ENCODE measurements around the gene CD19.
A peak's percentile ranks its signal among the peaks of the same experiment; 100 is the strongest.

The CD19 gene

DNA sequence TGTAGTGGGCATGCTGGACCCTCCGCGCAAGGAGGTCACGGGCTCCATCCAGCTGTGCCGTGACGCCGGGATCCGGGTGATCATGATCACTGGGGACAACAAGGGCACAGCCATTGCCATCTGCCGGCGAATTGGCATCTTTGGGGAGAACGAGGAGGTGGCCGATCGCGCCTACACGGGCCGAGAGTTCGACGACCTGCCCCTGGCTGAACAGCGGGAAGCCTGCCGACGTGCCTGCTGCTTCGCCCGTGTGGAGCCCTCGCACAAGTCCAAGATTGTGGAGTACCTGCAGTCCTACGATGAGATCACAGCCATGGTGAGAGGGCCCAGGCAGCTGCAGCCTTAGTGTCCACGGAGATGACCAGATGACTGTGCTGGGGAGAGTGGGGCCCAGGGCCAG, 31.2 kb upstream of the CD19 start:
- H3K9ac ChIP-seq (ENCODE audit: insufficient read length, low read depth) = no peak overlapping the region
- TF ChIP-seq ZNF274 (IDR thresholded peaks at IDR 0.05; ENCODE audit: low read depth, low read length) (no peak), YY1 (IDR thresholded peaks at IDR 0.05; ENCODE audit: insufficient read depth, insufficient read length) (no peak), SUZ12 (IDR thresholded peaks at IDR 0.05; ENCODE audit: extremely low read depth, insufficient read depth, insufficient read length) (no peak)
- DNase-seq (ENCODE audit: low read depth, low spot score) = no peak
- H3K27me3 ChIP-seq (ENCODE audit: insufficient read depth, insufficient read length) = no peaks in the 10 kb centered on the region
- no peak overlapping the region for H3K4me3 ChIP-seq (ENCODE audit: insufficient read length, low read depth)
- H3K9me3 ChIP-seq (ENCODE audit: insufficient read depth, low read length) = no peaks in the 10 kb centered on the region
- H3K4me1 ChIP-seq (ENCODE audit: insufficient read depth, insufficient read length) = peaks cover 14% of the 10 kb centered on the region
- H3K36me3 ChIP-seq (ENCODE audit: insufficient read depth, insufficient read length, low read length) = peaks cover 29% of the 10 kb centered on the region

DNA sequence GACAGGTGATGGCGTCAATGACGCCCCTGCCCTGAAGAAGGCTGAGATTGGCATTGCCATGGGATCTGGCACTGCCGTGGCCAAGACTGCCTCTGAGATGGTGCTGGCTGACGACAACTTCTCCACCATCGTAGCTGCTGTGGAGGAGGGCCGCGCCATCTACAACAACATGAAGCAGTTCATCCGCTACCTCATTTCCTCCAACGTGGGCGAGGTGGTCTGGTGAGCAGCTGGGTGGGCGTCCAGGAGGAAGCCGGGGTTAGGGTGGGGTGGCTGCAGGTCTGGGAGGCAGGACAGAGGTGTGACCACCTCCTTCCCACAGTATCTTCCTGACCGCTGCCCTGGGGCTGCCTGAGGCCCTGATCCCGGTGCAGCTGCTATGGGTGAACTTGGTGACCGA, 29.9 kb upstream of the CD19 start:
- no peaks in the 10 kb centered on the region for H3K27me3 ChIP-seq (ENCODE audit: insufficient read depth, insufficient read length)
- TF ChIP-seq YY1 (IDR thresholded peaks at IDR 0.05; ENCODE audit: insufficient read depth, insufficient read length) = no peak
- TF ChIP-seq ZNF274 (IDR thresholded peaks at IDR 0.05; ENCODE audit: low read depth, low read length) = no peak
- no peak for TF ChIP-seq SUZ12 (IDR thresholded peaks at IDR 0.05; ENCODE audit: extremely low read depth, insufficient read depth, insufficient read length)
- no peak overlapping the region for H3K9ac ChIP-seq (ENCODE audit: insufficient read length, low read depth)
- peaks cover 33% of the 10 kb centered on the region for H3K36me3 ChIP-seq (ENCODE audit: insufficient read depth, insufficient read length, low read length)
- H3K4me3 ChIP-seq (ENCODE audit: insufficient read length, low read depth) = no peak overlapping the region
- no peaks in the 10 kb centered on the region for H3K9me3 ChIP-seq (ENCODE audit: insufficient read depth, low read length)
- peaks cover 15% of the 10 kb centered on the region for H3K4me1 ChIP-seq (ENCODE audit: insufficient read depth, insufficient read length)
- DNase-seq (ENCODE audit: low read depth, low spot score) = no peak

DNA sequence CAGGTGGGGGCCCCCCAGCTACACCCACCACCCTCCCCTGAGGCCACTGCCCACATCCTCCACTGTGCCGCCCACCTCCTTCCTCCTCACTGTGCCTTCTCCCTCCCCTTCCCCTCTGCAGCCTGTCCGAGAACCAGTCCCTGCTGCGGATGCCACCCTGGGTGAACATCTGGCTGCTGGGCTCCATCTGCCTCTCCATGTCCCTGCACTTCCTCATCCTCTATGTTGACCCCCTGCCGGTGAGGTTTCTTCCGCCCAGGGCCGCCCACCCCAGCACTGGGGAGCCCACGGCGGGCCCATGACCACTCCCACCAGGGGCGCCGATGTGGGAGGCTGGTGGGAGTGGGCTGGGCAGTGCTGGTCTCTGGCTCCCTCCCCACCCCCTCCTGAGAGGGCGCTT, 28.9 kb upstream of the CD19 start:
- DNase-seq (ENCODE audit: low read depth, low spot score) = no peak
- Histone ChIP-seq H3K4me1 (ENCODE audit: insufficient read depth, insufficient read length) (peaks cover 15% of the 10 kb centered on the region), H3K27me3 (ENCODE audit: insufficient read depth, insufficient read length) (no peaks in the 10 kb centered on the region), H3K36me3 (ENCODE audit: insufficient read depth, insufficient read length, low read length) (peaks cover 33% of the 10 kb centered on the region), H3K4me3 (ENCODE audit: insufficient read length, low read depth) (no peak overlapping the region), H3K9ac (ENCODE audit: insufficient read length, low read depth) (no peak overlapping the region), H3K9me3 (ENCODE audit: insufficient read depth, low read length) (no peaks in the 10 kb centered on the region)
- no peak for TF ChIP-seq SUZ12 (IDR thresholded peaks at IDR 0.05; ENCODE audit: extremely low read depth, insufficient read depth, insufficient read length)
- TF ChIP-seq YY1 (IDR thresholded peaks at IDR 0.05; ENCODE audit: insufficient read depth, insufficient read length) = no peak

DNA sequence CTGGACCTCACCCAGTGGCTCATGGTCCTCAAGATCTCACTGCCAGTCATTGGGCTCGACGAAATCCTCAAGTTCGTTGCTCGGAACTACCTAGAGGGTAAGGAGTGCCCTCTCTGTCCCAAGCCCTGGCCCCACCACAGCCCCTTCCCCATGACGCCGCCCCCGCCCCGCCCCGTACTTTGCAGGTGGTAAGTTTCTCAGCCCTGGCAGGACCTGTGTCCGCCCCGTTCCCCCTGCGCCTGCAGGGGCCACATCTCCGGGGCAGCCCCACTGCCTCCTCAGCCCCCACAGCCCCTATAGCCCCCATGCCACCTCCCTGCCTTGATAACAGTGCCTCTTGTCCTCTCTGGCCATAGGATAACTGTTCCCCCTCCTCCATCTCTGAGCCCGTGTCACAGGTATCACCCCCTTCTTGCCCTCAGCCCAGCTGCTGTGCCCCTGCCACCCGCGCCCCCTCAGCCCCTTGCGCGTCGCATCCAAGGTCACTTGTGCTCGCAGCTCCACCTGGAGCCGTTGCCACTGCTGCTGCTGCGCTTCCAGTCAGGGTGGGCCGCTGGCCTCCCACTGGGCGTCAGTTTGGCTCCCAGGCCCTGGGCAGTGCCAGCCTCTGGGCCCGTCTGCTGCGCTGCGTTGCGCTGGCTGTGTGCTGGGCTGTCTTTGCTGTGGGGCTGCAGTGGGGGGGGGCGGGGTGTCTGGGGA, 28.3 kb upstream of the CD19 start:
- no peak for TF ChIP-seq ZNF274 (IDR thresholded peaks at IDR 0.05; ENCODE audit: low read depth, low read length)
- no peak for TF ChIP-seq YY1 (IDR thresholded peaks at IDR 0.05; ENCODE audit: insufficient read depth, insufficient read length)
- Histone ChIP-seq H3K9ac (ENCODE audit: insufficient read length, low read depth) (no peak overlapping the region), H3K4me1 (ENCODE audit: insufficient read depth, insufficient read length) (peaks cover 15% of the 10 kb centered on the region), H3K36me3 (ENCODE audit: insufficient read depth, insufficient read length, low read length) (peaks cover 38% of the 10 kb centered on the region), H3K4me3 (ENCODE audit: insufficient read length, low read depth) (no peak overlapping the region), H3K9me3 (ENCODE audit: insufficient read depth, low read length) (no peaks in the 10 kb centered on the region), H3K27me3 (ENCODE audit: insufficient read depth, insufficient read length) (no peaks in the 10 kb centered on the region)
- DNase-seq (ENCODE audit: low read depth, low spot score) = no peak

DNA sequence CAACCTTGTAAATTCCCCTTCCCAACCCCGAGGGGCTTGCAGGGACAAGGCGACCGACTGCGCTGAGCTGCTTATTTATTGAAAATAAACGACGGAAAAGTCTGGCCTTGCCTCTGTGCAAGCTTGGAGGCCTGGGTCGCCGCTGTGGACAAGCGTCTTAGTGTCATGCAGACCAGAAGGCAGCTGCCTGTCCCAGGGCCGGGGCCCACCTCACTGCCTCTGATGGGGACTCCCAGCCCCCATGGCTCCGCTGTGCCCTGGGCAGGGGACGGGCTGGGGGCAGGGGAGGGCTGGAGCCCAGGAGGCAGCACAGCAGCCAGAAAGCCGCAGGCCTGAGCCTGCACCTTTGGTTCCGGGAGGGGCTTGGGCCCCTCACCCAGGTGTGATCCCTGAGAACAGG, 27.4 kb upstream of the CD19 start:
- Histone ChIP-seq H3K9me3 (ENCODE audit: insufficient read depth, low read length) (no peaks in the 10 kb centered on the region), H3K27me3 (ENCODE audit: insufficient read depth, insufficient read length) (no peaks in the 10 kb centered on the region), H3K9ac (ENCODE audit: insufficient read length, low read depth) (peak overlapping the region; percentile 50), H3K4me3 (ENCODE audit: insufficient read length, low read depth) (no peak overlapping the region), H3K4me1 (ENCODE audit: insufficient read depth, insufficient read length) (peaks cover 13% of the 10 kb centered on the region), H3K36me3 (ENCODE audit: insufficient read depth, insufficient read length, low read length) (peaks cover 35% of the 10 kb centered on the region)
- no peak for TF ChIP-seq SUZ12 (IDR thresholded peaks at IDR 0.05; ENCODE audit: extremely low read depth, insufficient read depth, insufficient read length)
- TF ChIP-seq ZNF274 (IDR thresholded peaks at IDR 0.05; ENCODE audit: low read depth, low read length) = no peak
- no peak for TF ChIP-seq YY1 (IDR thresholded peaks at IDR 0.05; ENCODE audit: insufficient read depth, insufficient read length)
- no peak for DNase-seq (ENCODE audit: low read depth, low spot score)

DNA sequence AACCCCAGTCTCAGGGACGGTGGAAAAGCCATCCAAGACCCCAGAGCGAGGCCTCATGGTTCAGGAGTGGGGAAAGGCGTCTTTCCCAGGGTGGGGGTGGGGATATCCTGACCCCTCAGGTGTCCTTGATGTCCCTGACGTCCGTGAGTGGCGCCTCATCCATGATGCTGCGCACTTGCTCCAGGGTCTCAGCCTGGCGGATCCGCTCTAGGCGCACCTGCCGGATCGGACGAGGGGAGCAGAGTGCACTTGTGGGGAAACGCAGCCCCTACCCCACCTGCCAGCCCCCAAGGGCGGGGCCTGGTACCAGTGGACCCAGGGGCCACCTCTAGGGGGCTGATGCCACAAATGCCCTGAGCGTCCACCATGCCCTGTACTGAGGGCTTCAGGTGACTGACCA, 26.9 kb upstream of the CD19 start:
- no peak for TF ChIP-seq ZNF274 (IDR thresholded peaks at IDR 0.05; ENCODE audit: low read depth, low read length)
- no peak for TF ChIP-seq SUZ12 (IDR thresholded peaks at IDR 0.05; ENCODE audit: extremely low read depth, insufficient read depth, insufficient read length)
- no peak for TF ChIP-seq YY1 (IDR thresholded peaks at IDR 0.05; ENCODE audit: insufficient read depth, insufficient read length)
- peak overlapping the region; percentile 44 for H3K9ac ChIP-seq (ENCODE audit: insufficient read length, low read depth)
- H3K36me3 ChIP-seq (ENCODE audit: insufficient read depth, insufficient read length, low read length) = peaks cover 35% of the 10 kb centered on the region

DNA sequence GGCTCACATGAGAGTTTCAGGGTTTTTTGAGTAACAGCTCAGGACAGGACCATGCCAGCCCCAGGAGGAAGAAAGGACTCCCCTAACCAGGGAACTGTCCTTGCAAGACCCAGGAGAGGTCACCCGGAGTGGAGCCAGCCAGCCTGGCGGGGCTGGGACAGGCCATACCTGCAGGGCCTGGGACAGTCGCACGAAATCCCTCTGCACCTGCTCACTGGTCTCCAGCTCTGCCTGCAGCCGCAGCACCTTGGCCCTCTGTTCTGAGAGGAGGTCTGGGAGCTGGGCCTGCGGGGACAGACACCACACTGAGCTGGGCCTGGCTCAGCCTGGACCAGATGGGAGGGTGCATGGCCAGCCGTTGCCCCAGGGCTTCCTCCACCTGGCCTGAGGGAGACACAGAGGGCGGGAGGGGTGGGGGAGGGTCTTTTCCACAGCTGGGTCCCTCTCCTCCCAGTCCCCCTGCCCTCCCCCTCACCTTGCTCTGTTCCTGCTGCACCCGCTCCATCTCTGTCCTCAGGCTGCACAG, 26.5 kb upstream of the CD19 start:
- TF ChIP-seq SUZ12 (IDR thresholded peaks at IDR 0.05; ENCODE audit: extremely low read depth, insufficient read depth, insufficient read length) (no peak), ZNF274 (IDR thresholded peaks at IDR 0.05; ENCODE audit: low read depth, low read length) (no peak), YY1 (IDR thresholded peaks at IDR 0.05; ENCODE audit: insufficient read depth, insufficient read length) (no peak)
- DNase-seq (ENCODE audit: low read depth, low spot score) = no peak
- peak overlapping the region; percentile 44 for H3K9ac ChIP-seq (ENCODE audit: insufficient read length, low read depth)
- H3K4me1 ChIP-seq (ENCODE audit: insufficient read depth, insufficient read length) = peaks cover 13% of the 10 kb centered on the region
- no peak overlapping the region for H3K4me3 ChIP-seq (ENCODE audit: insufficient read length, low read depth)
- no peaks in the 10 kb centered on the region for H3K9me3 ChIP-seq (ENCODE audit: insufficient read depth, low read length)
- H3K36me3 ChIP-seq (ENCODE audit: insufficient read depth, insufficient read length, low read length) = peaks cover 35% of the 10 kb centered on the region
- H3K27me3 ChIP-seq (ENCODE audit: insufficient read depth, insufficient read length) = no peaks in the 10 kb centered on the region

More for the DNA sequence above, 26.9 kb upstream of the CD19 start:
- Histone ChIP-seq H3K27me3 (ENCODE audit: insufficient read depth, insufficient read length) (no peaks in the 10 kb centered on the region), H3K4me1 (ENCODE audit: insufficient read depth, insufficient read length) (peaks cover 13% of the 10 kb centered on the region), H3K4me3 (ENCODE audit: insufficient read length, low read depth) (no peak overlapping the region), H3K9me3 (ENCODE audit: insufficient read depth, low read length) (no peaks in the 10 kb centered on the region)
- DNase-seq (ENCODE audit: low read depth, low spot score) = no peak

Measured in NT2/D1 (cell line).